Measurements from ENCODE around the gene KRT74. TPM values are rescaled to one million over a fixed set of nuclear protein-coding genes. Genes with fewer than 3 reads are reported as not detected.

Gene KRT74
- total RNA-seq = not detected in 2 replicates

DNA sequence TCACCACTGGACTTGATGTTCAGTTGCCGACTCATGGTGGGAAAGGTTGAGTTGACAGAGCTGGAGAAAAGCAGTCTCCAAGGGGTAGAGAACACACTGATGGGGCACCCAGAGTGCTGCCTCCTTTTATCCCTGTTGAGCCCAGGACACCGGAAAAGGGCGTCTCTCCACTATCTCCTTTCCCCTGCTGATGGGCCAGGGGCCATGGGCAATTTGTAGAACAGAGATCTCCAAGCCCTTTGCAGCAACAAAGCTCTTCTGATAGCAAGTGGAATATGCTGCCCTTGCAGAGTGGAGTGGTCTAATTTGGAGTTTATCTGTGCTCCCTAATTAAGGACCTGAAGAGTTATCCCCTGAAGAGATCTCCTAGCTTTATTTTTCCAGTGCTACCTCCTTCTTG is at the start of gene KRT74:
Gene KRT74, minus strand, starts transcription at position 101 of the 400 bp plus-strand sequence. Its CDS starts 66 bp downstream, at position 35.

DNA sequence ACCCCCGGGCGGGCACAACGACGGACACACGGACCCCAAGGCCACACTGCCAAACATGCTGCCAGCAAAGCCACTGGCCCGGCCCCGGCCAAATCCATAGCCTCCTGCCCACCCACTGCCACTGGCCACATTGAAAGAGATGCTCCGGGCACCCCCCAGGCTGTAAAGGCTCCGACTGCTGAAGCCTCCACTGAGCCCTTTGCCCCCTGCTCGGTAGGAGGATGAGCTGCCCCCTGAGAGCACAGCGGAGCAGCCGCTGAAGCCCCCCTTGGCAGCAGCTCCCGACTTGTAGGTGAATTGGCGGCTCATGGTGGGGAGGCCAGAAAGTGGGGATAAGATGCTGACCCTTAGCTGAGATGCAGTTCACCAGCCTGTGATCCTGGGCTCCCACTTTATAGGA is 44.6 kb upstream of the KRT74 start, which contains the start of gene KRT73:
Gene KRT73, minus strand, starts transcription at position 344 of the 400 bp plus-strand sequence. Its CDS starts 35 bp downstream, at position 309.

DNA sequence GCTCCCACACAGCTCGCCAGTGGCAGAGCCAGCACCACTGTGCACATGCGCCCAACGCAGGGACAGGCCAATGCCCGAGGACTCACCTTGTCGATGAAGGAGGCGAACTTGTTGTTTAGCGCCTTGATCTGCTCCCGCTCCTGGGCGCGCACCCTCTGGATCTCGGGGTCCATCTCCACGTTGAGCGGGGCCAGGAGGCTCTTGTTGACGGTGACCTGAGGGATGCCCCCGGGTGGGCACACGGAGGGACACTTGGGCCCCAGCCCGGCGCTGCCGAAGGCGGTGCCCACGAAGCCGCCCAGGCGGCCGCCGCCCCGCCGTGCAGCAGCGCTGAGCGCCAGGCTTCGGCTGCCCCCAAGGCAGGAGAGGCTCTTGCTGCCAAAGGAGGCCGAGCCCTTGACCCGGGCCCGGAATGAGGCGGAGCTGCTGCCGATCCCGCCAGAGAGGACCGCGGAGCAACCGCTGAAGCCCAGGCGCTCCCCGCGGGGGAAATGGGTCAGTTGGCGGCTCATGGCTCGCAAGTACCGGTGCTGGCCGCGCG is 27.4 kb upstream of the KRT74 start, which contains the start of gene KRT72:
Gene KRT72, minus strand, starts transcription at position 523 of the 541 bp plus-strand sequence. Its CDS starts 11 bp downstream, at position 512.

DNA sequence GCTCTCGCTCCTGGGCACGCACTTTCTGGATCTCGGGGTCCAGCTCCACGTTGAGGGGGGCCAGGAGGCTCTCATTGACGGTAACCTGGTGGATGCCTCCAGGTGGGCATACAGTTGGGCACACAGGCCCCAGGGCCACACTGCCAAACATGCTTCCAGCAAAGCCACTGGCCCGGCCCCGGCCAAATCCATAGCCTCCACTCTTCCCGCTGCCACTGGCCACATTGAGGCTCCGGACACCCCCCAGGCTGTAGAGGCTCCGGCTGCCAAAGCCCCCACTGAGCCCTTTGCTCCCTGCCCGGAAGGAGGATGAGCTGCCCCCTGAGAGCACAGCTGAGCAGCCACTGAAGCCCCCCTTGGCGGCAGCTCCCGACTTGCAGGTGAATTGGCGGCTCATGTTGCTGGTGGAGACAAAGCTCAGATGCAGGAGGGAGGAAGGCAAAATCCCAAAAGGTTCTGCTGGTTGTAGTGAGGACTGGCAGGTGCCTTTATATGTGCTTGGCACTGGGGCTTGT is 20.9 kb downstream of the KRT74 start, which contains the start of gene KRT71:
Gene KRT71, minus strand, starts transcription at position 465 of the 515 bp plus-strand sequence. Its CDS starts 68 bp downstream, at position 397.

DNA sequence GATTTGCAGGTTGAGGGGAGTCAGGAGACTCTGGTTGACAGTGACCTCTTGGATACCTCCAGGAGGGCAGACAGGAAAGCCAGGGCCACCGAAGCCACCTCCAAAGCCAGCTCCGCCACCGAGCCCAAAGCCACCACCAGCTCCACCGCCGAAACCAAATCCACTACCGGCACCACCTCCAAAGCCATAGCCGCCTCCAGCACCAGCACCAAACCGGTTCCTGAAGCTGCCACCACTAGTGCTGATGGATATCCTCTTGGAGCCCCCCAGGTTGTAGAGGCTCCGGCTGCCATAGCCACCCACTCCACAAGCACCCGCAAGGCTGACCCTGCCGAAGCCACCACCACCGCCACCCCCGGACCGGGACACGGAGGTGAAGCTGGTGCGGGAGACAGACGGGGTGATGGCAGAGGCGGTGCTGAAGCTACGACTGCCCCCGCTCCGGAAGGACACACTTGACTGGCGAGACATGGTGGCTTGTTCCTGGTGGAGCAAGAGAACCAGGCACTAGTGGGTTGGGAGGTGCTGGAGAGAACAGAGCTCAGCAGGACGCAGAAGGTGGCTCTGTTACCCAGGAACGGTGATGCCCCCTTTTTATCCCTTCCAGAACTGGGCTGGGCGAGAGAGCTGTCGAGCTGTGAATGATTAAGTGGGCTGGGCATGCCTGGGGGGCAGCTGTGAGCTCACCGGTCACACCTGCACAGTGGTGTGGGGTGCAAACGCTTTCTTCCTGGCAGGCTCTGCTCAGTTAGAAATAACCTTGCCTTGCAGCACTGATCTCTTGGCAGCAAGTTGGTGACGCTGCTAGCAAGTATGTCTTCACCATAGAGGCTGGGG is 53.6 kb downstream of the KRT74 start, which contains the start of gene KRT5:
Gene KRT5, minus strand, starts transcription at position 569 of the 837 bp plus-strand sequence. Its CDS starts 98 bp downstream, at position 471.

Other genes starting within 250 kb of the KRT74 start
- gene KRT85, start 206.4 kb downstream of the KRT74 start, total RNA-seq = not detected in 2 replicates
- gene KRT84, start 188.2 kb downstream of the KRT74 start, total RNA-seq = not detected in 2 replicates
- not detected in 2 replicates for gene KRT82, start 167.5 kb downstream of the KRT74 start, total RNA-seq
- not detected in 2 replicates for gene KRT75, start 139.5 kb downstream of the KRT74 start, total RNA-seq
- not detected in 2 replicates for gene KRT6B, start 121.7 kb downstream of the KRT74 start, total RNA-seq
- gene KRT6C, start 100.0 kb downstream of the KRT74 start, total RNA-seq = not detected in 2 replicates
- not detected in 2 replicates for gene KRT6A, start 80.6 kb downstream of the KRT74 start, total RNA-seq
- gene KRT5, start 53.4 kb downstream of the KRT74 start, total RNA-seq = not detected in 2 replicates
- not detected in 2 replicates for gene KRT71, start 20.7 kb downstream of the KRT74 start, total RNA-seq
- gene KRT72, start 27.6 kb upstream of the KRT74 start, total RNA-seq = not detected in 2 replicates
- not detected in 2 replicates for gene KRT73, start 44.7 kb upstream of the KRT74 start, total RNA-seq
- not detected in 2 replicates for gene KRT2, start 78.4 kb upstream of the KRT74 start, total RNA-seq
- gene KRT1, start 106.6 kb upstream of the KRT74 start, total RNA-seq = not detected in 2 replicates
- gene KRT77, start 129.7 kb upstream of the KRT74 start, total RNA-seq = not detected in 2 replicates
- not detected in 2 replicates for gene KRT76, start 203.5 kb upstream of the KRT74 start, total RNA-seq
- gene KRT3, start 222.3 kb upstream of the KRT74 start, total RNA-seq = not detected in 2 replicates
- not detected in 2 replicates for gene KRT4, start 240.3 kb upstream of the KRT74 start, total RNA-seq

Data from thoracic aorta endothelial cell (primary cell).